HG02571 (cell line): ENCODE measurements around the gene AP1M2.
A peak's percentile ranks its signal among the peaks of the same experiment; 100 is the strongest.
"Not testable (repeated sequence)": the region's sequence is repeated elsewhere in the genome, so short reads cannot be mapped to it uniquely, and the experiment has no call there.

ENCODE experiments used
- ATAC-seq: cut with Tn5 transposase; IDR thresholded peaks from one replicate; pipeline ENCODE4 v1.9.1; 2021; ENCODE audit warnings: mild to moderate bottlenecking, moderate library complexity; ENCODE audit not compliant: unreplicated experiment

Gene AP1M2

DNA sequence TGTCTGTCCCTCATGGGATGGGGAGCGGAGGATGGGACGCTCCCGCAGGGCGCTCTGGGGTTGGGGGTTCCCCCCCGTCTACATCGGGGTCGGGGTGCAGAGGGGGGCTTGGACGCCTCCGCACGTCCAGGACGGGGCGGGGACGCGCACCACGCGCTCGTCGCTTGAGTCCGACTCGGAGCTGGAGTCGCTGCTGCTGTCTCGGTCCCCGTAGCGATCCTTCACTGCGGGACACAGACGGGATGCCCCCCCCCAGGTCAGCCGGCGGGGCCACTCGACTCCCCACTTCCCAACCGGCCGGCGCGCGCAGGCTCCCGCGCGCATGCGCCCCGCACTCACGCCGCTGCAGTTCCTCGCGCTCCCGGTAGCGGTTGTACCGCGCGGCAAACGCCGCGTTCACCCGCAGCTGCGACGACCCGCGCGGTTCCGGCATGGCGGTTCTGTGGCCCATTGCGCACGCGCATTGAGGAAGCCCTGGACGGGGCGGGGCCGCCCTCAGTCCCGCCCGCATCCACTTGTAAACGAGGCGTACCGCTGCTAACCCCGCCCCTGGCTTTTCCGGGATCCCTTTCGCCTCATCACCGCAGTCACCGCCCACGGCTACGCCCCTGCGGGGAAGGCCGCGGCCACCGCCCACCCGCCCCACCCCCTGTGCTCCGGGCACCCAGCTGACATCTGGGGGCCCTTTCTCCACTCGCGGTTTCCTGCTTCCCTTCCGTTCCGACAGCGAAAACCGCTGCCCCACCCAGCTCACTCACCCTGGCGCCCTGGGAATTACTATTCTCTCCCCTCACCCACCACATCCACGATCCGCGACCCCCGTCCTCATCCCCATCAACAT, 21.3 kb downstream of the AP1M2 start, which contains the start of gene KRI1:
Gene KRI1 (minus strand): TSS at position 444 of the 841 bp plus-strand sequence. CDS start 11 bp downstream, at position 433.
- peak; percentile 58 for ATAC-seq

GRCh38 chr19:10565028-10565566, 22.0 kb downstream of the AP1M2 start:
- ATAC-seq, result no peak

GRCh38 chr19:10562609-10563008, 24.5 kb downstream of the AP1M2 start:
- no peak for ATAC-seq

- no peak for ATAC-seq
Measured at GRCh38 chr19:10560154-10560553, 27.0 kb downstream of the AP1M2 start.

DNA sequence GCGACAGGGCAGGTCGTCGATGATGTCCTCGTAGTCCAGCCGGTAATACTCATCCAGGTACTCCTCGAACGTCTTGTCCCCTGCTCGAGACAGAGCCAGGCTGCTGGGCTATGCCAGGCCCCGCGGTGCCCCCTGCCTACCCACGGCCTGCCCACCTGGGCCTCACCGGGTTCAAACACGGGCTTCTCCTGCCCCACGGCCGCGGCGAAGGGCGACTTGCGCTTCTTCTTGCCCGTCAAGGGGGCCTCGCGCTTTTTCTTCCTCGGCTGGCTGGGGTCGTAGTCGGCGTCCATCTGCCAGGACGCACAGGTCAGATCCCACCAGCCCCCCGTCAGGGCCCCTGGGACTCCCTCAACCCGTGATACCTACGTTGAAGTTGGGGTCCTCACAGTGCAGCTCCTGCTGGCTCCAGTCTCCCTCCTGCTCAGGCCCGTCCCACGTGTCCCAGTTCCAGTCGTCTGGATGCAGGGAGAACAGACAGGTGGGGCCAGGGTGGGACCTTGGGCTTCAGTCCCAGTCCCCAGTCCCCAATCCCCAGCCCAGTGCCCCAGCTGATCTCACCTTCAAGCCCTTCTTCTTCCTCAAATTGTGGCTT, 29.4 kb downstream of the AP1M2 start:
- ATAC-seq, result no peak

DNA sequence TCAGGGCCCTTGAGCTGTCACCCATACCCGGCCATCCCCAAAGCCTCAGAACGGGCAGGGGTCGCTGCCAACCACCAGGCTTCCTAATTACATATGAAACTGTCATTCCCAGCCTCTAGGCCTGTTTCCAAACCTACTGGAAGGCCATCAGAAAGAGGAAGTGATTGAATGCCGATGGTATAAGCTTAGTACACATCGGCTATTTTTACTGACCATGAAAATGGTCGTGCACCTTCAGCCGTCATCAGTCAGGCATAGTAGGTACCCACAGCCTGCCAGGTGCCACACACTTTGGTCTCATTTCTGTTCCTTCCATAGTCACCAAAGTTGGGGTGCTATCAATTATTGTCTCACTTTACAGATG, 31.5 kb downstream of the AP1M2 start:
- no peak for ATAC-seq

DNA sequence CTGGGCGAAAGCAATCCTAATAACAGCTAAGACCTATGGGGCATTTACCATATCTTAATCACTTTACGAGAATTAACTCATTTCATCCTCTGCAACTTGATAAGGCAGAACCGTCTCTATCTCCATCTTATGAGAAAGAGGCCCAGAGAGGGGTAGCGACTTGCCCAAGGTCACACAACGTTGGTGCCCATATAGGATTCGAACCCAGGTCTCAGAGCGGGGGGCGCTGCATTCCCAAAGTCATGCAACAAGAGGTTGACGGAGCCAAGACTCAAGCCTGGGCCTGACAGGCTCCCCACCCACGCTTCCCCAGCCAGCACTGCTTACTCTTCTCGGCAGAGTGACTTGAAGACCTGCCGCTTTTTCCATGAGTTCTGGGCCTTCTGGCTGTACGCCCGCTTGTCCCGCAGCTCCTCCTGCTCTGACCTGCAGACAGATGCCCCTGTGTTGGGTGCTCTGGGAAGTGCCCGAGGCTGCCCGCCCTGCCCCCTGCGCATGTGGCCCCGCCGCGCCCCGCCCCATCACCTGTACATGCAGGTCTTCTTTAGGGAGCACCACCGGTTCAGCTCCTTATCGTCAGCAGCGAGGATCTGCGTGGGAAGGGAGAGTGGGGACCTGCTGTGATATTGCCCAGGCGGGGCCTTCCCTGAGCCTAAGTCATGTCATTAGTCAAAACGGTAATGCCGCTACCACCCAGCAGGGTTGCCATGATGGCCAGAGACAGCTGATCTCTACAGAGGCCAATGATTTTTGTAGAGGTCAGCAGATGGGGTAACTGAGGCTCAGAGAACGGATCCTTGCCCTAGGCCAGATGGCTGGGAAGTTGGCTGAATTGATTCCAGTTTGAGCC, 32.1 kb downstream of the AP1M2 start:
- no peak for ATAC-seq

DNA sequence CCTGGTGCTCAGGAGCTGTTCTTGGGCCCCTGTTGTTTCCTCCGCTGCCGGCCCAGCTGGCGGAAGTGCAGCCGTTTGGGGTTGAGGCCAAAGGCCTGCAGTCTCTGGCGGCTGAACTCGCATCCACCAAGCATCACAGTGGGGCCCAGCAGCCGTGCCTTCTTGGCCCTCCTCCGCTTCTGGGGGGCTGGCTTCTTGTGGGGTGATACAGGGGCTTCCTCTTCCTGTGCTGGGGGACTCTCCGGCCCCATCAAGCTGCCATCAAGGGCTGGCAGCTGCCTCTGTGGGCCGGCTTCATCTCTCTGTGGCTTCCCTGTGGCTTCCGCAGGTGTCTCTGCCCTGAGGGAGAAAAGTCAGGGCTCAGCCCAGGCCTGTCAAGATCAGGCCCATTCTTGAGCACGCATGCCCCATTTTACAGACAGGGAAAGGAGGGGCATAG, 33.1 kb downstream of the AP1M2 start:
- ATAC-seq, result no peak

GRCh38 chr19:10553087-10553667, 33.9 kb downstream of the AP1M2 start:
- ATAC-seq, result no peak

DNA sequence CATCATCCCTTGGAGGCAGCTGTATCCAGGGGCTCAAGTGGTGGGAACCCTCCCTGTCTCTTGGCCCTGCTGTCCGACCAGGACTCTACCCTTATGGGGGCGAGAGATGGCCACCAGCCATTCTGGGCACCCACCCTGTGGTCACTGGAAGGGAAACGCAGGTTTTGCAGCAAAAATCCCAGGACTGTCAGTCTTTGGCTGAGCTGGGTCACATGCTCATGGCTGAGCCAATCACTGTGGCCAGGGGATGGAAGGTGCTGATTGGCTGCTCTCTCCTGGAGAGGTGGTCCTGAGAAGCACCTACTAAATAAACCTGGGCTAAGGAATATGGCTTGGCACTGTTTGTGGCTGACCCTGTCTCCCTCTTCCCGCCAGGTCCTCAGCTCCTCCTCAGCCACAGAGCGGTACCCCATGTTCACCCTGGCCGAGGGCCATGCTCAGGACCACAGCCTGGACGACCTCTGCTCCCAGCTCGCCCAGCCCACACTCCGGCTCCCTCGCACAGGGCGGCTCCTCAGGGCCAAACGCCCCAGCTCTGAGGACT, 34.5 kb downstream of the AP1M2 start:
- no peak for ATAC-seq

DNA sequence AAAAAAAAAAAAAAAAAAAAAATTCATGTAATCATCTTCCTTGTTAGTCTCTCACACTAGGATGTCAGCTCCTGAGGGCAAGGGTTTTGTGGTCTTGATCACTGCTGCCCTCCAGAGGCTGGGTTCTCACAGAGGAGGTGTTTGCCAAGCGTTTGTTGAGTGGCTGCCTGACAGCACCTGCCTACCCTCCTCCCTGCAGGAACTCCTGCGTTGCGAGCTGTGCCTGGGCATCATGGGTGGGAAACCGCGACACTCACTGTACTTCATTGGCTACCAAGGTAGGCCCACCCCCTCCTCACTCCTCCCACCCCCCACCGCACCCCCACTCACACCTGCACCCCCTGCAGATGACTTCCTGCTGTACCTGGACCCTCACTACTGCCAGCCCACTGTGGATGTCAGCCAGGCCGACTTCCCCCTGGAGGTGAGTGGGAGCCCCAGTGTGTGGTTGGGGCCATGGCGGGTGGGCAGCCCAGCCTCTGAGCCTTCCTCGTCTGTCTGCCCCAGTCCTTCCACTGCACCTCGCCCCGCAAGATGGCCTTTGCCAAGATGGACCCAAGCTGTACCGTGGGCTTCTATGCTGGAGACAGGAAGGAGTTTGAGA, 35.3 kb downstream of the AP1M2 start:
- no peak for ATAC-seq

DNA sequence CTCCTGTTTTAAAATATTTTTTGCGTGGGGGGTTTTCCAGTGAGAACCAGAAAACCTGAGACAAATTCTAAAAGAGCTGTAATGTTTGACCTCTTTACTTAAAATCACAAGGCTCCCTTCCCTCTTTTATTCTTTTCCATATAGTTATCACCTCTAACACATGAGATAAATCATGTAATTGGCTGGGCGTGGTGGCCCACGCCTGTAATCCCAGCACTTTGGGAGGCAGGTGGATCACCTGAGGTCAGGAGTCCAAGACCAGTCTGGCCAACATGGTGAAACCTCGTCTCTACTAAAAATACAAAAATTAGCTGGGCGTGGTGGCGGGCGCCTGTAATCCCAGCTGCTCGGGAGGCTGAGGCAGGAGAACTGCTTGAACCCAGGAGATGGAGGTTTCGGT, 36.1 kb downstream of the AP1M2 start:
- not testable (repeated sequence) for ATAC-seq

GRCh38 chr19:10550336-10550735, 36.8 kb downstream of the AP1M2 start:
- ATAC-seq, result no peak

DNA sequence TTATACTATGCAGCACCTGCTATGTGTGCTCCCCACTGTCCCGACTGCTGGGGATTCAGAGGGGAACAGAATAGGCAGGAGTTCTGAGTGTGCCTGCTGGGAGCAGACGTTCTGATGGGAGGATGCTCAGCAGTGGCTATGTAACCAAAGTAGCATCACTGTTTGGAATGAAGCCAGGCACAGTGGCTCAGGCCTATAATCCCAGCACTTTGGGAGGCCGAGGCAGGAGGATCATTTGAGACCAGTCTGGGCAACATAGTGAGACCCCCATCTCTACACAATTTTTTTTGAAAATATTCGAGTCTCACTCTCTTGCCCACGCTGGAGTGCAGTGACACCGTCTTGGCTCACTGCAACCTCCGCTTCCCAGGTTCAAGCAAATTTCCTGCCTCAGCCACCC, 37.4 kb downstream of the AP1M2 start:
- no peak for ATAC-seq

DNA sequence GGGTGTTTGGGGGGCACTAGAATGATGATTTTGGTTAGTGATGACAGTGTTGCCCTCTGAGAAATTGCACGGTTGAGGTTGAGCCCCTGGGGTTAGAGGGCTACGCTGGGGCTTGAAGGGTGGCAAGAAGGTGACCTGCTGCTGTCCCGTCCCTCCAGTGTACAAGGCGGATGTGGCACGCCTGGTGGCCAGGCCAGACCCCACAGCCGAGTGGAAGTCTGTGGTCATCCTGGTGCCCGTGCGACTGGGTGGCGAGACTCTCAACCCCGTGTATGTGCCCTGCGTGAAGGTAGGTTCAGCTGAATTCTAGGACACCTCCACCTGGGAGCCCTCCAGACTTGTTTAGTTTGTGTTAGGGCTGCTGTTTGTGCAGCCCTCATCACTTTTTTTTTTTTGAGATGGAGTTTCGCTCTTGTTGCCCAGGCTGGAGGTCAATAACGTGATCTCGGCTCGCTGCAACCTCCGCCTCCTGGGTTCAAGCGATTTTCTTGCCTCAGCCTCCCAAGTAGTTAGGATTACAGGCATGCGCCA, 38.3 kb downstream of the AP1M2 start:
- no peak for ATAC-seq

DNA sequence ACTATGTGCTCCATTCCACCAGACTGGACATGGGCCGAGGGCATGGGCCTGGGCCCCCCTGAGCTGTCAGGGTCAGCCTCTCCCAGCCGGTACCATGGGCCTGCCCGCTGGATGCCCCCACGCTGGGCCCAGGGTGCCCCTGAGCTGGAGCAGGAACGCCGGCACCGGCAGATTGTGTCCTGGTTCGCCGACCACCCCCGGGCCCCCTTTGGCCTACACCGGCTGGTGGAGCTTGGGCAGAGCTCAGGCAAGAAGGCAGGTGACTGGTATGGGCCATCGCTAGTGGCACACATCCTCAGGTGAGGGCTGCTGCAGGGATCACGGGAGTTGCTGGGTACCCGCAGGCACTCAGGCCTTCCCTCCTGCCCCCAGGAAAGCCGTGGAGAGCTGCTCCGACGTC, 40.3 kb downstream of the AP1M2 start:
- ATAC-seq, result no peak

DNA sequence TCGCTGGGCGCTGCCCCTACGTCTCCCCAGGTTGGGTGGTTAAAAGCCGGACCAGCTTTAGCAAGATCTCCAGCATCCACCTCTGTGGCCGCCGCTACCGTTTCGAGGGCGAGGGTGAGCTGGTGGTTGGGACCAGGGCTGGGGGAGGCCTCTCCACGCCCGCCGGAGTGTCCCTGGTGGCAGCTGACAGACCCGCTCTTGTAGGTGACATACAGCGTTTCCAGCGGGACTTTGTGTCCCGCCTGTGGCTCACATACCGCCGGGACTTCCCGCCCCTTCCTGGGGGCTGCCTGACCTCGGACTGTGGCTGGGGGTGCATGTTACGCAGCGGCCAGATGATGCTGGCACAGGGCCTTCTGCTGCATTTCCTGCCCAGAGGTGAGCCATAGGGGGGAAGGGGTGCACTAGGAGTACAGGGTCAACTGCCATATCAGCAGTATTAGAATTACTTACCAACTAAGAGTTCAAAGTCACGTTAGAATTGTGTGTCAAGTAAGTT, 42.3 kb downstream of the AP1M2 start:
- ATAC-seq, result no peak

GRCh38 chr19:10544242-10544752, 42.8 kb downstream of the AP1M2 start:
- ATAC-seq, result peak; percentile 19

DNA sequence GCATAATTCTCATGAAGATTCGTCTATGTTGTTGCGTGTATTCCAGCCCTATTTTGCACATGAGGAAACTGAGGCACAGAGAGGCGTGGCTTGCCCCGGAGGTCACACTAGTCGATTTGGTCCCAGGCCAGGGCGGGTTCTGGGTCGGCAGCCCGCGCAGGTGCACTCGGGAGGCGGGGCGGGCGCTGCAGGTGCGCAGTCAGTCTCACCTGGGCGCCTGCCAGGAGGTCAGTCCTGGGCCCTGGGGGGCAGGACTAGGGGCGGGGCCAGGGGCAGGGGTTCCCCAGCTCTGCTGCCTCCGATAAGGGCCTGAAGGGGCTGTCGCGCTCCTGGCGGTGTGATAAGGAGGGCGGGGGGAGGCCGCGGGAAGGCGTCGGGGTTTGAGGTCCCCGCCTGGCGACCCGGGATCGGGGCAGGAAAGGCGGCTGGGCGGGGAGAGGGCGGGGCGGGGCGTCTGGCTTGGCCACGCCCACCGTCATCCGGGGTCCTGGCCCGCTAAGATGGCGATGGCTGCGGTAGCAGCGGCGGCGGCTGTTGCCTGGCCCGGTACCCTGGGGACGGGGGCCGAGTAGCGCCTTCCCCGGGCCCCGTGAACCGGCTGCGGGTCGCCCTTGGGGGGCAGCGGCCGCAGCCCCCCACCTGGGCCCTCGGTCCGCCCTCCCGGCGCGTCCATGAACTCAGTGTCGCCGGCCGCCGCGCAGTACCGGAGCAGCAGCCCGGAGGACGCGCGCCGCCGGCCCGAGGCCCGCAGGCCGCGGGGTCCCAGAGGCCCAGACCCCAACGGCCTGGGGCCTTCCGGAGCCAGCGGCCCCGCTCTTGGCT, 43.5 kb downstream of the AP1M2 start, which contains the start of gene ATG4D:
Gene ATG4D (plus strand): TSS at position 485 of the 822 bp plus-strand sequence. CDS start 187 bp downstream, at position 672.
- ATAC-seq, result peak; percentile 59
